Transverse colon (tissue), 3 donors: Measurements from ENCODE around the gene OLA1.
"Not testable (repeated sequence)": the region's sequence is repeated elsewhere in the genome, so short reads cannot be mapped to it uniquely, and the experiment has no call there.

Experiments
- CTCF ChIP-seq, 5 experiments: fragments of 200-600 bp in 3 of 5; fragments of 450-650 bp in 2 of 5; sonication (generic) in 3 of 5; IDR thresholded peaks; 1 replicate in 2 of 5; 2 replicates in 3 of 5; pipeline ENCODE4 v1.5.1; 2016 to 2017; ENCODE audit warnings: antibody characterized with exemption in 5 of 5, inconsistent platforms in 3 of 5, mild to moderate bottlenecking in 2 of 5, moderate library complexity in 1 of 5
- POLR2A ChIP-seq: fragments of 450-650 bp; IDR thresholded peaks from one replicate; pipeline ENCODE4 v1.6.1; 2016; ENCODE audit warnings: antibody characterized with exemption, mild to moderate bottlenecking, moderate library complexity

GRCh38 chr2:174270263-174270662, 21.9 kb upstream of the OLA1 start:
- not testable (repeated sequence) for TF ChIP-seq CTCF (IDR thresholded peaks at IDR 0.05); POLR2A
